HG02973 (cell line): ENCODE results near the gene SH3PXD2A.
"Not testable (repeated sequence)": the region's sequence is repeated elsewhere in the genome, so short reads cannot be mapped to it uniquely, and the experiment has no call there.

Source experiments
- ATAC-seq: cut with Tn5 transposase; IDR thresholded peaks from one replicate; pipeline ENCODE4 v1.9.1; 2021; ENCODE audit warnings: moderate library complexity; ENCODE audit not compliant: unreplicated experiment

Gene SH3PXD2A

DNA sequence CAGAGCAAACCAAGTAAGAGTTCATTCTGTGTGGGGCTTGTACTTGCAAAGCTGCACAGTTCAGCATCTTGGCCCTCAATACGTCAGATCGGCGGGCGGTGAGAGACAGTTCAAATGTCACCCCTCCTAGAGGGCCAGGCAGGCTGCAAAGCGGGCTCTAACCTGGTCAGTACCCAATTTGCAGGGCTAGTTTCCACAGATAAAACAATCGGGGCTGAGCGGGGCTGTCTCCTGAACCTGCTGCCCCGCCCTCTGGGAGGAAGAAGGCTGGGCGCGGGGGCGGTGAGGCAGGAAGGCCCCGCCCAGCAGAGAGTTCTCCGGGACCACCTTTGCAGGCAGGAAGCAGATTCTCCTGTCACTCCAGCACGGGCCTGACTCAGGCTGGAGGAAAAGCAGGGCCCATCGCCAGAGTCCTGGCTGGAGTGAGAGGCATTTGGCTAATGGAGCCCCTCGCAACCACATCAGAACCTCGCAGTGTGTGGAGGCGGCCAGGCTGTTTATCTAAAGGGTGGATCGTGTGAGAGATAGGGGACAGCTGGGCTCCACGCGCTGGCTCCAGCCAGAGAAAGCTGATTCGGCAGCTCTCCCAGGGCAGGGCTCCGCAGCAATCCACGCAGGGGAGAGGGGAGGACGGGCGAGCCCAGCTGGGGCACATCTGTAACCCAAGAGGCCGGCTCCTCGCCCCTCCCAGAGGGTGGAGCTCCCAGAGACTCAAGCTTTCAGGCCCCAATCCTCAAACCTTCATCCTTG is 83.1 kb downstream of the SH3PXD2A start:
- peak; percentile 59 for ATAC-seq

DNA sequence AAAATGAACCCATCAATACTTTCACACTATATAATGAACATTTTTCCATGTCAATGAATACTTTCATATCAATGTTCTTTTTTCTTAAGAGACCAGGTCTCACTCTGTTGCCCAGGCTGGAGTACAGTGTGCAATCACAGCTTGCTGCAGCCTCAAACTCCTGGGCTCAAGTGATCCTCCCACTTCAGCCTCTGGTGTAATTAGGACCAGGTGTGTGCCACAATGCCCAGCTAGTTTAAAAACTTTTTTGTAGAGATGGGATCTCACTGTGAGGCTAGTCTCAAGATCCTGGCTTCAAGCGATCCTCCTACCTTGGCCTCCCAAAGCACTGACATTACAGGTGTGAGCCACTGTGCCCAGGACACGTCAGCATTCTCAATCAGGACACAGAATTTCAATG is 85.2 kb downstream of the SH3PXD2A start:
- ATAC-seq = no peak

DNA sequence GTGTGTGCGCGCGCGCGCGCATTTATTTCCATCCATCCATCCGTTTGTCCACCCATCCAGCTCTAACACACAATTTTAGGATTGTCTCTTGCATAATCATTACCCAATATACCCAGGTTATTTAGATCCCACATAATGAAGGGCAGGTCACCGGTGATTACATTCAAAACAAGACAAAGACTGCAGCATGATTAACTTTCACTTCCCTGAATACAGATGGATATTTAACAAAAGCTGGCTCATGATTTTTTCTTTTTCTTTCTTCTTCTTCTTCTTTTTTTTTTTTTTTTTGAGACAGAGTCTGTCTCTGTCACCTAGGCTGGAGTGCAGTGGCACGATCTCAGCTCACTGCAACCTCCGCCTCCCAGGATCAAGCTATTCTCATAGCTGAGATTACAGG is 86.2 kb downstream of the SH3PXD2A start:
- no peak for ATAC-seq

DNA sequence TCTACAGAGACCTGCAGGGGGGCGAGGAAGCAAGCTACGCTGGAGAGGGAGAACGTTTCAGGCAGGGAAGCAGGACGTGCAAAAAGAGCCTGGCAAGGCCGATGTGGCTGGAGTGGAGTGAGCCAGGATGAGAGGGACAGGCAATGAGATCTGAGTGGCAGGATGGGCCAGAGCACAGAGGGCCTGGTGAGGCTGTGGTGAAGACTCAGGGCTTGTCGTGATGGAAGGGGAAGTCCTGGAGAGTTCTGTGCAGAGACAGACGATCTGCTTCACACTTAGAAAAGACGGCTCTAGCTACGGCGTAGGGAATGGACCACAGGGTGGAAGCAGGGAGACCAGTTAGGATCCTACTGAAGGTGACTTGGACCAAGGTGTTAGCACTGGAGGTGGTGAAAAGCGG is 87.0 kb downstream of the SH3PXD2A start:
- ATAC-seq = no peak

DNA sequence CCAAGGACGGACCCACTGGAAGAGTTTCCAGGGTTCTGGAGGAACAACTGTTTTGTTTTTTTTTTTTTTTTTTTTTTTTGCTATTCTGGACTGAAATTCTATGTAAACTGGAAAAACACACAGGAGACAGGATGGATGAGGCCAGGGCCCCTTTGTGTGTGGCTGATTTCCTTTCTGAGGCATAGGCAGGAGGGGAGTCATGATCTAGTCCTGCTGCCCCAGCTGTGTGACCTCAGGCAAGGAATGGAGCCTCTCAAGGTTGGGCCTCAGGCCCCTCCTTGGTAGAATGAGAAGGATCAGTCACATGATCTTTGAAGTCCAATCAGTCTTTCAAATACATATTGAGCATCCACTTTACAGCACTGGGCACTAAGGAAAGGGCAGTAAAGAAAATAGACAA is 87.6 kb downstream of the SH3PXD2A start:
- no peak for ATAC-seq

GRCh38 chr10:103766751-103767505 is 88.4 kb downstream of the SH3PXD2A start:
- no peak for ATAC-seq

DNA sequence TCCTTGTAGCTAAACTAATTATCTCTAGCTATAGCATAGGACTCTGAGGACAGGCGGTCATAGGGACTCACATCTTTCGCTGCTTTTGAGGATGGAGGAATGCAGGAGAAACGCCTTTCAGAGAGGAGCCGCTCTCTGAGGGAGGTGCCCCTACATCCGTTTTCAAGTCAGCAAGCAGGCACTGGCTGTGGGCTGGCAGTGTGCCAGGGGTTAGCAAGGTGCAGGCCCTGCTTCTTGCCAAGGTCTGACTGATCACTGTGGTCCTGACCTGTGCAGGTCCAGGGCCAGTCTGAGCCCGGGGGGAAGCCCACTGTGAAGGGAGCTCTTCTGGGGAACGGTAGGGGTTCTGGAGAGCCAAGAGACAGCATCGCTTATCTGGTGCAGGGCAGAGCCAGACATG is 89.4 kb downstream of the SH3PXD2A start:
- no peak for ATAC-seq

- ATAC-seq = no peak
Observed at GRCh38 chr10:103765168-103765567, 90.2 kb downstream of the SH3PXD2A start.

DNA sequence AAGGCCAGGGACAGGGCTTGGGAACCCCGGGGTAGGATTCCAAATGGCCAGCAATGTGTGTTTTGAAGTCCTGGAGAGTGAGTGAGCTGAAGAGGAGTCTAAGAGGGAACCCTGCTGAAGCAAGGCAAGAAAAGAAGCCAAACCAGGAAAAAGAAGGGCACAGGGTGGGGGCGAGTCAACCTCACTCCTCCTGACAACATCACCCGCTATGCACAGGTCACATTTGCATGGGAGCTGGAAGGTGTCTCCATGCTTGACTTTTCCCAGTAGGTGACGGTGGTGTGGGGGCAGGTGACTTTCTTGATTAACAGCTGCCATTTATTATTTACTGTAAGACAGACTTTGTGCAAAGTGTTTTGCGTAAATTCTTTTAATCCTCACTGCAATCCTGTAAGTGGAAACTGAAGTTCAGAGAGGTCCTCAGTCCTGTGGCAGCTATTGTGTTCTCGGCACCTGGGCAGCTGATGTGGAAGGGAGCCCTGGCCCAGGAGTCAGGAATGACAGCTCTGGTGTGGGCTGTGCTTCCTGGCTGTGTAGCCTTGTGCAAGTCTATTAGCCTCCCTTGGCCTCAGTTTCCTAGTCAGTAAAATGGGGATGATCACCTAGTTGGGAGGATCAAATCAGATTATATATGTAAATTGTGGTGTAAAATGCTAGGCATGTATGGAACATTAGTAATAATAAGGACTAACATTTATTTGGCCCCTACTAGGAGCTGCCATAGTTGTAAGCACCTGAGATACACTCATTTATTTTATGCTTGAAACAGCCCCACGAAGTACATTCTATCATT is 90.9 kb downstream of the SH3PXD2A start:
- no peak for ATAC-seq

- no peak for ATAC-seq
Observed at GRCh38 chr10:103763374-103764202, 91.8 kb downstream of the SH3PXD2A start.

DNA sequence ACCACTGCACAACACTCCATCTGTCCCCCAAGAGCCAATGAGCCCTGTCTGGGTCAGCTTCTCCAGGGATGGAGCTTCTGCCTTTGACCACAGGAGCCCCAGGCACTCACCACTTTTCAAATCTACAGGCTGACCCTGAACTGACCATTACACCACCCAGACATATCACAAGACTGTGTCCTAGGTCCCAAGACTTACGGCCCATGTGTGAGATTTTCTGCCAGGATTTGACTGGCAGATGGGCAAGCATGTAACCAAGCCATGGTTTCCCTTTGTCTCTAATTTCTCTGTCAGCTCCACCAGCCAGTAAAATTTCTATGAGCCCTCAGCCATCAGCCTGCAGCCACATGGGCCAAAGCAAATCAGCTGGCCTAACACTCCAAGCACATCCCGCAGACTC is 92.5 kb downstream of the SH3PXD2A start:
- ATAC-seq = no peak

DNA sequence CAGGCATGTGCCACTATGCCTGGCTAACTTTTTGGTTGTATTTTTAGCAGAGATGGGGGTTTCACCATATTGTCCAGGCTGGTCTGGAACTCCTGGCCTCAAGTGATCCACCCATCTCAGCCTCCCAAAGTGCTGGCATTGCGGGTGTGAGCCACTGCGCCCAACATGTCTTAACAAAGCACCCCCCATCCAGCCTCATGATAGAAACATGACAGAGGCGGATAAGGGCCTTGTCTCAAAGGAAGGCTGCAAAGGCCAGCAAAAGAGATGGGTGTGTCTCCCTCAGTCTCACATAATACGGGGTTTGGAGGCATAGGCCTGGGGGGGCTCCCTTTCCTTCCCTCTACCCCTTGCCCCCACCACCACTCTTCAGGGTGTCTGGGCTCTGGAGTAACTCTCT is 93.2 kb downstream of the SH3PXD2A start:
- no peak for ATAC-seq

GRCh38 chr10:103761075-103761920 is 94.1 kb downstream of the SH3PXD2A start:
- ATAC-seq = no peak

DNA sequence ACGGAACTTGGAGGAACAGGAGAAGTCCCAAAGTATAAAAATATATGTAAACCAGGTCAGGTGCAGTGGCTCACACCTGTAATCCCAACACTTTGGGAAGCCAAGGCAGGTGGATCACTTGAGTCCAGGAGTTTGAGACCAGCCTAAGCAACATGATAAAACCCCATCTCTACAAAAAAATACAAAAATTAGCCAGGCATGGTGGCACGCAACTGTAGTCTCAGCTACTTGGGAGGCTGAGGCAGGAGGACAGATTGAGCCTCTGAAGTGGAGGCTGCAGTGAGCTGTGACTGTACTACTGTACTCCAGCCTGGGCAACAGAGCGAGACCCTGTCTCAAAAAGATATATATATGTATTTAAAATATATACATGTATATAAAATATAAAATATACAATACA is 95.1 kb downstream of the SH3PXD2A start:
- not testable (repeated sequence) for ATAC-seq

GRCh38 chr10:103759100-103759781 is 96.1 kb downstream of the SH3PXD2A start:
- peak; percentile 49 for ATAC-seq

GRCh38 chr10:103758294-103758681 is 97.1 kb downstream of the SH3PXD2A start:
- no peak for ATAC-seq

GRCh38 chr10:103757531-103758293 is 97.7 kb downstream of the SH3PXD2A start:
- no peak for ATAC-seq

- no peak for ATAC-seq
Observed at GRCh38 chr10:103756277-103756869, 99.0 kb downstream of the SH3PXD2A start.
